GM23248 (cell line): ENCODE results near the gene NCOA4.

Source experiments
- EZH2 ChIP-seq: fragments of 200-600 bp; sonication (generic); IDR thresholded peaks from 2 replicates; pipeline ENCODE4 v1.6.1; 2018; ENCODE audit warnings: antibody characterized with exemption, mild to moderate bottlenecking; ENCODE audit not compliant: insufficient read depth, poor library complexity, severe bottlenecking
- EZH2phosphoT487 ChIP-seq: fragments of 200-600 bp; sonication (generic); IDR thresholded peaks from 2 replicates; pipeline ENCODE4 v1.6.1; 2018; ENCODE audit warnings: antibody characterized with exemption, moderate library complexity, mild to moderate bottlenecking, low read depth; ENCODE audit not compliant: insufficient read depth

GRCh38 chr10:46069771-46070463 lies 39.5 kb upstream of the NCOA4 start:
- TF ChIP-seq EZH2 (no peak), EZH2phosphoT487 (no peak)
